ENCODE measurements around the gene DPYSL5. TPM values are rescaled to one million over a fixed set of nuclear protein-coding genes. Genes with fewer than 3 reads are reported as not detected.

The DPYSL5 gene
- total RNA-seq, 1 donor = not detected

DNA sequence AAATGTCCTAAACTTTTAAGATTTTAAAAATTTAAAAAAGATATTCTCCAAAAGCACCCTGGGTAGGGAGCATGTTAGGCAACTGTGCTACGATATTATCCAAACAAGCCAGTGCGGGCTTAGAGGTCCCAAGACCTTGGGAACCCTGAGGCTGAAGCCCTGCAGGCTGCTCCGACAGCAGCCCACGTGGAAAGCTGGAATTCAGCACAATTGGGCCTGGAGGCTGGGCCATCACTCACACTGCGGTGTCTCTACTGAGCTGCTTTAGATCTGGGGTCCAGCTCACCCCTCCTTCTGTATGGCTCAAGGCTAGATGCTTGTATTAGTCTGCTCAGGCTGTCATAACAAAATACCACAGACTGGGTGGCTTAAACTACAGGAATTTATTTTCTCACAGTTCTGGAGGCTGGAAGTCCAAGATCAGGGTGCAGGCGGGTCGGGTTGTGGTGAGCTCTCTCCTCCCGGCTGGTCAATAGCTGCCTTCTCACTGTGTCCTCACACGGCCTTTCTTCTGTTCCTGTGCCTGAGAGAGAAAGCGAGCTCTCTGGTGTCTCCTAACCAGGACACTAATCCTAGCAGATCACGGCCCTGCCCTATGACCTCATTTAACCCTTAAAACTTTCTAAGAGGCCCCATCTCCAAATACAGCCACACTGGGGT is 42.5 kb downstream of the DPYSL5 start:
- TF ChIP-seq, protein P1, sequence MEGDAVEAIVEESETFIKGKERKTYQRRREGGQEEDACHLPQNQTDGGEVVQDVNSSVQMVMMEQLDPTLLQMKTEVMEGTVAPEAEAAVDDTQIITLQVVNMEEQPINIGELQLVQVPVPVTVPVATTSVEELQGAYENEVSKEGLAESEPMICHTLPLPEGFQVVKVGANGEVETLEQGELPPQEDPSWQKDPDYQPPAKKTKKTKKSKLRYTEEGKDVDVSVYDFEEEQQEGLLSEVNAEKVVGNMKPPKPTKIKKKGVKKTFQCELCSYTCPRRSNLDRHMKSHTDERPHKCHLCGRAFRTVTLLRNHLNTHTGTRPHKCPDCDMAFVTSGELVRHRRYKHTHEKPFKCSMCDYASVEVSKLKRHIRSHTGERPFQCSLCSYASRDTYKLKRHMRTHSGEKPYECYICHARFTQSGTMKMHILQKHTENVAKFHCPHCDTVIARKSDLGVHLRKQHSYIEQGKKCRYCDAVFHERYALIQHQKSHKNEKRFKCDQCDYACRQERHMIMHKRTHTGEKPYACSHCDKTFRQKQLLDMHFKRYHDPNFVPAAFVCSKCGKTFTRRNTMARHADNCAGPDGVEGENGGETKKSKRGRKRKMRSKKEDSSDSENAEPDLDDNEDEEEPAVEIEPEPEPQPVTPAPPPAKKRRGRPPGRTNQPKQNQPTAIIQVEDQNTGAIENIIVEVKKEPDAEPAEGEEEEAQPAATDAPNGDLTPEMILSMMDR (IDR thresholded peaks at IDR 0.05; ENCODE audit: insufficient read depth, low read depth, low read length) = no peak
- H3K4me3 ChIP-seq (ENCODE audit: low read depth, low read length) = no peak overlapping the region
- no peak for DNase-seq (ENCODE audit: low read depth)

DNA sequence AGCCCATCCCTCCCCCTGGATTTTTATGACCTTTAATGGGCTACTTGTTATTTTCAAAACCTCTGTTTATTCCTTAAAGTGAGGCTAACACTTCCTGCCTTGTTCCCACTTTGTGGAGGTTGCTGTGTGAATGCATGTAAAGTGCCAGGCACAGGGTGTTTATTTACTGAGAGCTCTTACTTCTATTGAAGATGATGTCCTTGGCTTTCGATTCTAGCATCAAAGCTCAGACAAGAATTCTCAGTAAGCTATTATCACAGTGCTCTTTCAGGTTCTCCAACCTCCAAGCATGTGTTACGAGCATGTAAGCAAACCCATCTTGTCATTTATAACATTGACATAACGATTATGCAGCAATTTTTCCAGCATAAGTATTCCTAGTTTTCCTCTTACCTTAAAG is 44.2 kb downstream of the DPYSL5 start:
- DNase-seq (ENCODE audit: low read depth) = no peak
- TF ChIP-seq, protein P1 (IDR thresholded peaks at IDR 0.05; ENCODE audit: insufficient read depth, low read depth, low read length) = no peak
- H3K4me3 ChIP-seq (ENCODE audit: low read depth, low read length) = no peak overlapping the region

GRCh38 chr2:26892922-26893524 is 45.1 kb downstream of the DPYSL5 start:
- H3K4me3 ChIP-seq (ENCODE audit: low read depth, low read length) = no peak overlapping the region
- TF ChIP-seq, protein P1 (IDR thresholded peaks at IDR 0.05; ENCODE audit: insufficient read depth, low read depth, low read length) = no peak
- no peak for DNase-seq (ENCODE audit: low read depth)

DNA sequence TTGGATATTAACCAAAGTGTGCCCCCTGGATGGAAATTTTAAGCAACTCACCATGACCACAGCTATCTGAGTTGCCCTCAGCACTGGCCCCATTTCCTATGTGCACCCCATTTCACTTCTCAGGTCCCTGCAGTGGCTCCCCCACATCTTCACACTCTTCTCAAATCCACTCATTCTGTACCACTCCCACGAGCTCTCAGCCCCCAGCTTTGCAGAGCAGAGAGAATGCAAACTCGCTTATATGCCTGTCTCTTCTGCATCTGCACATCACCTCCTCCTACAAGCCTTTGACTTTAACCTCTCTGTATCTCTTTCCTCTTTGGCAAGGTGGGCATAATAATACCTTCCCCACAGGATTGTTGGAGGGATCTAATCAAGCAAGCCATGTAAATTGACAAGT is 46.2 kb downstream of the DPYSL5 start:
- no peak overlapping the region for H3K4me3 ChIP-seq (ENCODE audit: low read depth, low read length)
- DNase-seq (ENCODE audit: low read depth) = no peak

GRCh38 chr2:26897807-26898479 is 50.0 kb downstream of the DPYSL5 start:
- DNase-seq (ENCODE audit: low read depth) = no peak
- TF ChIP-seq, protein P1 (IDR thresholded peaks at IDR 0.05; ENCODE audit: insufficient read depth, low read depth, low read length) = no peak
- no peak overlapping the region for H3K4me3 ChIP-seq (ENCODE audit: low read depth, low read length)

More for the DNA sequence above, 46.2 kb downstream of the DPYSL5 start:
- TF ChIP-seq, protein P1 (IDR thresholded peaks at IDR 0.05; ENCODE audit: insufficient read depth, low read depth, low read length) = no peak

GRCh38 chr2:26898480-26899078 is 50.6 kb downstream of the DPYSL5 start:
- TF ChIP-seq, protein P1 (IDR thresholded peaks at IDR 0.05; ENCODE audit: insufficient read depth, low read depth, low read length) = no peak
- H3K4me3 ChIP-seq (ENCODE audit: low read depth, low read length) = no peak overlapping the region
- no peak for DNase-seq (ENCODE audit: low read depth)

All from fibroblast of villous mesenchyme (primary cell).